IPS-15b (cell line): ENCODE measurements around the gene BSDC1.

ENCODE experiments used
- H3K27me3 ChIP-seq: one replicate; pipeline ENCODE4 v1.6.1; 2013; ENCODE audit warnings: low read length; ENCODE audit not compliant: control insufficient read depth, insufficient read depth
- H3K36me3 ChIP-seq: one replicate; pipeline ENCODE4 v1.6.1; 2013; ENCODE audit warnings: low read length; ENCODE audit not compliant: control insufficient read depth, insufficient read depth
- H3K4me1 ChIP-seq: one replicate; pipeline ENCODE4 v1.6.1; 2013; ENCODE audit warnings: mild to moderate bottlenecking, low read length; ENCODE audit not compliant: control insufficient read depth, insufficient read depth
- H3K4me3 ChIP-seq: one replicate; pipeline ENCODE4 v1.5.1; 2013; ENCODE audit warnings: low read depth, low read length
- H3K9ac ChIP-seq: one replicate; pipeline ENCODE4 v1.6.1; 2013; ENCODE audit warnings: low read depth, mild to moderate bottlenecking, low read length
- H3K9me3 ChIP-seq: one replicate; pipeline ENCODE4 v1.6.1; 2013; ENCODE audit warnings: mild to moderate bottlenecking, low read length; ENCODE audit not compliant: control insufficient read depth, insufficient read depth

BSDC1 gene

DNA sequence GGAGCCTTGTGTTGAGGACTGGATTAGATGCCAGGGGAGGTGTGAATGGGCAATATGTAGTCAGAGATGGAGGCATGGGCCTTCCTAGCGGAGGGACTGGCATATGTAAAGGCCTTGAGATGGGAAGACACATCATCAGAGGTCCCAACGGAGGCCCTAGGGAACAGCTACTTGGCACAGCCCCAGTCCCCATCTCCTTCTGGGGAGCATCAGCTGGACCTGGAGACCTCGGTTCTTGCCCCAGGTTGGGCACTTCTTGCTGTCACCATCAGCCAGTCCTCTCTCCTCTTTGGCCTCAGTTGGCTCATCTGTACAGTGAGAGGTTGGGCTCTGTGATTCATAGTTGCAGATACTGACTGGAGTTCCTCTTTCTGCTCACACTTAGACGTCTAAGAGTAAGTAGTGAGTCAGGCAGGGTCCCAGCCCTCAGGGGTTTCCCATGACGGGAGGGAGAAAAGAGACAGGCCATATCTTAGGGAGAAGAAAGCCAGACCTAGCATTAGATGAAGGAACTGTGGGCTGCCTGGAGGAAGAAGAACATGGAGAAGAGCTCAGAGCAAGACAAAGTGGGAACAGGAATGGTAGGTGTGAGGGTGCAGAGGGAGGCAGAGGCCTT is 54.8 kb downstream of the BSDC1 start:
- Histone ChIP-seq H3K9ac (no peak overlapping the region), H3K9me3 (no peaks in the 10 kb centered on the region), H3K36me3 (peaks cover 3% of the 10 kb centered on the region), H3K27me3 (peaks cover 4% of the 10 kb centered on the region), H3K4me3 (no peak overlapping the region), H3K4me1 (peaks cover 12% of the 10 kb centered on the region)

DNA sequence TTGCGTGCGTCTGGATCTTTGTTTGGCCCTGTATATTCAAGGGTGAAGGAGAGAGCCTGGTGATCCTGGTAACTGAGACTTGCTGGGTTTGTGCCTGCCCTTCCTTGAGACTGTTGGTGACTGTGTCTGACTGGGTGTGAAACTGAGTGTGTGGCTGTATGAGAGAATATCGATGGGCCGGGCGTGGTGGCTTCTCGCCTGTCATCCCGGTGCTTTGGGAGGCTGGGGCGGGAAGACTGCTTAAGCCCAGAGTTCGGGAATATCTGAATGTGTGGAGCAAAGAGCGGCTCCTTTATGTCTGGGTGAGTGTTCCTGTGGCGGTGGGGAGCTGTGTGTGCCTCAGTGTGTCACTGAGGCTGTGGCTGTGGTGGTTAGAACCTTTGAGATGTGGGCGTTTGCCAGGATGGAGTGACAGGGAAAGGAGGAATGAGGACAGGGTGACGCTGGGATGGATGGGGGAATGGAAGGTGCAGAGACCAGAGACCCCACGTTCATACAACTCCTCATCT is 55.5 kb downstream of the BSDC1 start:
- peaks cover 4% of the 10 kb centered on the region for H3K27me3 ChIP-seq
- H3K4me1 ChIP-seq: peaks cover 14% of the 10 kb centered on the region
- no peak overlapping the region for H3K4me3 ChIP-seq
- no peak overlapping the region for H3K9ac ChIP-seq
- H3K36me3 ChIP-seq: peaks cover 9% of the 10 kb centered on the region
- no peaks in the 10 kb centered on the region for H3K9me3 ChIP-seq

DNA sequence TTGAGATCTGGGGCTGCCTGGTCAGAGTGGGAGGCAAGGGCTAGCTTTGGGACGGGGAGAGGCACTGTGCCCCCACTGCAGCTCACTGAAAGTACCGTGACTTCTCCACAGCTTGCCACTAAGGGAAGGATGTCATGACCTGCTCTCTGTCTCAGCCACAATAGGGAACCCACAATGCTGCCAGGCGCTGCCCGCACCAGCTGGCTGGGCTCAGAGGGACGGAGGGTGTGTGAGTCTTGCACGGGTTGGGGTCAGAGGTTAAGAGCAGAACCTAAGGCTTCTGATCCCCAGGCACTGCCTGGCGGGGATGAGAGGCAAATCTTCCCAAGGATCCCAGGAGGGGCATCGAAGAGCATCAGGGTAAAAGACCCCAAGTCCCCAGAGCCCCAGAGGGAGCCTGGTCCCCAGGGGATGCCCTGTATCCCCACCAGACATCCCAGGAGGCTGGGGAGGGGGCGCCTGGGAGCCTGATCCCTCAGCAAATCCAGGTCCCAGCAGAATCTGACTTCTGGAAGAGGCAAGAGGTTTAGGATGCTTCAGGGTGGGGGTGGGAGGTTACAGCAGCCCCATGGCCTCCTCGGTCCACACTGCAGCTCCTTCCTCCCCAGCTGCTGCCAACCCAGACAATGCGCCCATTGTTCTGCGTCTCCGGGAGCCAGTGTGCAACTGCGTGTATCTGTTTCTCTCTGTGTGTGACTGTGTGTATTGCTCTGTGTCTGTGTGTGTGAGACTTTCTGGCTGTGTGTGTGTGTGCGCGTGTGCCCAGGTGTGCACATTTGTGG is 56.2 kb downstream of the BSDC1 start:
- Histone ChIP-seq H3K4me1 (peaks cover 14% of the 10 kb centered on the region), H3K4me3 (no peak overlapping the region), H3K9ac (no peak overlapping the region), H3K9me3 (no peaks in the 10 kb centered on the region), H3K36me3 (peaks cover 9% of the 10 kb centered on the region), H3K27me3 (peaks cover 4% of the 10 kb centered on the region)

DNA sequence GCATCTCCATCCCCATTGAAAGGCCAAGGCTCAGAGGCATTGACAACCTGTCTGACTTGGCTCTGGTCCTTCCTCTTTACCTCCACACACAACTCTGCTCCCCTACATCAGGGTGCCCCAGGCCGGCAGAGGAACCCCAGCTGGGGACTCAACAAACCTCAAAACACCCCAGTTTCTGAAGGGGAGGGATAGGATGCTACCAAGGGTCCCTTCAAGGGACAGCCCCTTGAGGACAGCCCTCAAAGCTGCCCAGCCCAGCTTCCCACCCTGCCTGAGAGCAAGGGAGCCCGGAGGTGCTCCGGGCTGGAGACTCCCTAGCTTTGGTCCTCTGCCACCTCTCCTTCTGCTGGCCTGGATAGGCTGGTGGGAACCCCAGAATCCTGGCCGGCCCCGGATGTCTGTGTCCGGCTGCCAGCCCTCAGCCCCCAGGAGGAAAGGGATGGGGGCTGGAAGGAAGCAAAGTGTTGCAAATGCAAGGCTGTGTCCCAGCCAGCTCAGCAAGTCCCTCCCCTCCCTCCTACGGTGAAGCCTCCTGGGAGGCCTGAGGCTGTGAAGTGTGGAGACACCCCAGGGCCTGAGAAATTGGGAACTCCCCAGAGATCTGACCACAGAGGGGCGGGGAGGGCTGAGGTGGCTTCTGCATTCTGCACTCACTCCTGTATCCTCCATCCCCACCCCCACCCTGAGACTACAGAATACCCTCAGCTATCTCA is 57.1 kb downstream of the BSDC1 start:
- Histone ChIP-seq H3K27me3 (peaks cover 4% of the 10 kb centered on the region), H3K9ac (no peak overlapping the region), H3K4me1 (peaks cover 14% of the 10 kb centered on the region), H3K9me3 (no peaks in the 10 kb centered on the region), H3K36me3 (peaks cover 17% of the 10 kb centered on the region), H3K4me3 (peak overlapping the region; percentile 66)

DNA sequence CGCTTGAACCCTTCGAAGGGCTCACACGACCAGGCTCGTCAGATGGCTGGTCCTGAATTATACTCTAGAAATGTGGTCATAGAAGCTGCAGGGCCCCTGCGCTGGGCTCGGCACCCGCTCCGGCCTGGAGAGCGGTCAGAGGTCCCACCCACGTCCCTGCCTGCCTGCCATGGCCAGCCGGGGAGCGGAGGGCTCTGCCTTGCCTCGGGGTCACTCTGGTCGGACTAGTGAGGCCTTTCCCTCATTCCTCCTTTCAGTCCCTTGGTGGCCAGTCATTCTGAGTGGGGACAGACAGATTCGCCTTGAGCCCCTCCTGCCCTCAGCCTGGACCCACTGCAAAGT is 57.7 kb downstream of the BSDC1 start:
- Histone ChIP-seq H3K27me3 (peaks cover 4% of the 10 kb centered on the region), H3K9ac (no peak overlapping the region), H3K36me3 (peaks cover 21% of the 10 kb centered on the region), H3K4me1 (peaks cover 14% of the 10 kb centered on the region), H3K9me3 (no peaks in the 10 kb centered on the region), H3K4me3 (peak overlapping the region; percentile 66)

DNA sequence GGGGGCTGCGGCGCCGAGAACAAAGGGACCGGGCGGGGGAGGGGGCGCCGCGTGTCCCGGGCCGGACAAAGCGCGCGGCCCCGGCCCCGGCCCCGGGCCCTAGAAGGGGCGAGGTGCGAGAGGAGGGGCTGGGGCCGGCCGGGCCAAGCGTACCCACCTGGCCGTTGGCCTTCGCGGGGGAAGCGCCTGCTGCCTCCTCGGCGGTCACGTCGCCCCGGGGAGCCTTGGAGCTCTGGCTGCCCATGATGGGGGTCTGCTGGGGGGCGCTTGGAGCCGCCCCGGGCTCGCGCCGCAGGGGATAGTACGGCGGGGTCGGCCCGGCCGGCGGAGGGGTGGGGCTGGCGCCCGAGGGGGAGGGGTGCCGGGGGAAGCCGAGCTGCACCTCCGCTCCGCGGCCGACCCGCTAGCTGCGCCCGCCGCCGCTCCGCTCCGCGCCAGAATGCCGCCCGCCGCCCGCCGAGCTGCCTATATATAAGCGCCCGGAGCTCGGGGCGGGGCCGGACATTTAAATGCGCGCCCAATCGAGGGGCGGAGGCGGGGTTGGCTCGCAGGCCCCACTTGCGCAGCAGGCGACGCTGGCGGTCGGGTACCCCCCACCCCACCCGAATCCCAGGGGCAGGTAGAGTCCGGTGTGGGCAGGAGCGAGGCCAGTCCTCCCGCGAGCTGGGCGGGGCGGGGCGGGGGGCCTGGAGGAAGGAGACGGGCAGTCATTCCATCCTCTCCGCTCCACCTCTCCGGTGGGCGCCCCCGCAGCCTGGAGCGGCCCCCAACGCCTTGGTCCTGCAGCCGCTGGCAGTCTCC is 58.3 kb downstream of the BSDC1 start, which contains the start of gene MARCKSL1:
TSS of gene MARCKSL1 (minus strand) at position 444 of the 801 bp plus-strand sequence. CDS start at position 244, 200 bp downstream.
- peaks cover 4% of the 10 kb centered on the region for H3K27me3 ChIP-seq
- peaks cover 12% of the 10 kb centered on the region for H3K4me1 ChIP-seq
- H3K9ac ChIP-seq: peak within 1 kb of the TSS; percentile 88
- peaks cover 25% of the 10 kb centered on the region for H3K36me3 ChIP-seq
- no peaks in the 10 kb centered on the region for H3K9me3 ChIP-seq
- peak within 1 kb of the TSS; percentile 85 for H3K4me3 ChIP-seq

DNA sequence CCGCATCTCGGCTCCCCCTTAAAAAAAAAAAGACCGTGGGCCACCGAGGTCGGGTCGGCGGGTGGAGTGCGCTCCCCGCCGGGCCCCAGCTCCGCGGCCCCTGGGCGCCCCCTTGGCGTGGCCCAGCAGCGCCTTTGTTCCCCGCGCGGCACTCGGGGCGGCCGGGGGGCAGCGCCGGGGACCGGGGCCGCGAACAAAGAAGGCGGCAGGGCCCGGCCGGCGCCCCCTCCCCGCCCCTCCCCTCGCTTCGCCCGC is 58.8 kb downstream of the BSDC1 start:
- H3K4me1 ChIP-seq: peaks cover 12% of the 10 kb centered on the region
- no peaks in the 10 kb centered on the region for H3K9me3 ChIP-seq
- H3K9ac ChIP-seq: peak overlapping the region; percentile 88
- H3K27me3 ChIP-seq: peaks cover 4% of the 10 kb centered on the region
- H3K36me3 ChIP-seq: peaks cover 29% of the 10 kb centered on the region
- H3K4me3 ChIP-seq: peak overlapping the region; percentile 85

DNA sequence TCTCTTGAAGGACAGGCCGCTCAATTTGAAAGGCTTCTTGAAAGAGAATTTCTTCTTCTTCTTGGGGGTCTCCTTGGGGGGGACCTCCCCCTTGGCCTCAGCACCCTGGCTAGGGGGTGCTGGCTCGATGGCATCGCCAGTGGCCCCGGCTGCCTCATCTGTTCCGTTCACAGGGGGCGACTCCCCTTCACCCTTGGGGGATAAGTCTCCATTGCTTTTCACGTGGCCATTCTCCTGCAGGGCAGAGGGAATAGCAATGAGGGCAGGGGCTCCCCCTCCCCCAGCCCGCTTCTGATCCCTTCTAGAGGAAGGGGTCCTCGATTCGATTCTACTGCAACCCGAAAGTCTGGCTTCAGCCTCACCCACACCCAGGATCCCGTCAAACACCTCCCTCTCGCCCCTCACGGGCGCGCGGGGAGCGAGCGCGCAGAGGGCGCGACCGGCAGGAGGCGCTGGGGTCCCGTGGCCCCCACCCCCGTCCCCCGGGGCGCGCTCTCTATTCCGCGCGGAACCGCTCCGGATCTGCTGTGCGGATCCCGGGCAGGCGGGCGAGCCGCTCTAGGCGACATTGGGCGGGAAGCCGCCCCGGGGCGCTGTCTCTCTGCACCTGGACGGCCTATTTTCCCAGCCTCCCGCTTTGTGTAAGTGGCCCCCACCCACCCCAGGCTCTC is 59.2 kb downstream of the BSDC1 start:
- H3K4me1 ChIP-seq: peaks cover 12% of the 10 kb centered on the region
- H3K36me3 ChIP-seq: peaks cover 31% of the 10 kb centered on the region
- H3K4me3 ChIP-seq: peak overlapping the region; percentile 85
- no peaks in the 10 kb centered on the region for H3K9me3 ChIP-seq
- H3K27me3 ChIP-seq: peaks cover 4% of the 10 kb centered on the region
- H3K9ac ChIP-seq: peak overlapping the region; percentile 88

DNA sequence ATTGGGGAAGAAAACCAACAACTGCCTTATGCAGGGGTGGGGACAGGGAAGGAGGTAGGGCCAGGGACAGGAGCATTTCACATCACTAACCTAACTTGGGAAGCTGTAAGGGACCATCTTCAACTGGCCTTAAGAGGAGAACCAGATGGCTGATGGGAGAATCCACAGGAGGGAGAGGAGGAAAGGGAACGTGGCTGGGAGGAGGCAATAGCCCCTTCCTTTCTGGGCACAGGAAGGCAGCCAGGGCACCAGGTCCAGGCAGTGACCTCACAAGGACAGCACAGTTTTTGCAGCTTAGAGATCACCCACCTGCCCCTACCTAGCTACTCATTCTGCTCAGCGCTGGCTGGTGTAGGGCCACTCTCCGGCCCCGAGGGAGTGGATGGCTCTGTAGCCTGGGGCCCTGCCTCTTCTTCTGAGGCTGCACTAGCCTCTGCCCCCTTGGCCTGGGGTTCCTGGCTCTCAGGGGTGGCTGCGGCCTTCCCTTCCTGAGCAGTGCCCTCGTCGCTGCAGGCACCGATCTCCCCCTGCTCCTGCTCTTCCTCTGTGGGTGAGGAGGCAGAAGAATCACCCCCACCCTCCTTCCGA is 59.9 kb downstream of the BSDC1 start:
- no peaks in the 10 kb centered on the region for H3K9me3 ChIP-seq
- H3K4me3 ChIP-seq: peak overlapping the region; percentile 85
- H3K4me1 ChIP-seq: peaks cover 12% of the 10 kb centered on the region
- peak overlapping the region; percentile 88 for H3K9ac ChIP-seq
- H3K27me3 ChIP-seq: peaks cover 4% of the 10 kb centered on the region
- H3K36me3 ChIP-seq: peaks cover 32% of the 10 kb centered on the region

DNA sequence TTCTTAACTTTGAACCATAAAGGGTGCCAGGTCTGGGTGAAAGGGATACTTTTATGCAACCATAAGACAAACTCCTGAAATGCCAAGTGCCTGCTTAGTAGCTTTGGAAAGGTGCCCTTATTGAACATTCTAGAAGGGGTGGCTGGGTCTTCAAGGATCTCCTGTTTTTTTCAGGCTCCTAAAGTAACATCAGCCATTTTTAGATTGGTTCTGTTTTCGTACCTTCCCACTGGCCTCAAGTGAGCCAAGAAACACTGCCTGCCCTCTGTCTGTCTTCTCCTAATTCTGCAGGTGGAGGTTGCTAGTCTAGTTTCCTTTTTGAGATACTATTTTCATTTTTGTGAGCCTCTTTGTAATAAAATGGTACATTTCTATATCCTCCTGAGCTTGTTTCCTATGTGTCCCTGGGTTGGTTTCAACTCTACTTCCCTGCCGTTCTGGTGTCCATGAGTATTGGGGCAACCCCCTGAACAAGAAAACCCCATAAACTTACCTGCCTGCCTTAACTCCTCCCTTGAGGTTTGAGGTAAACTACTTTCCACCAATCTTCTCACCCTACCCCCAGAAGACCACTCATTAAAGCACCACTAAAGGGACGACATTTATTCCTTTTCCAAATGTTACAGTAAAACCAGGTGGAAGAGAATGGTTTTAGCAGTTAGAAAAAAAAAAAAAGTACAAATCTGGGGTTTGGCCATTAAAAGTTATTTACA is 60.8 kb downstream of the BSDC1 start:
- peaks cover 4% of the 10 kb centered on the region for H3K27me3 ChIP-seq
- H3K9ac ChIP-seq: no peak overlapping the region
- peaks cover 11% of the 10 kb centered on the region for H3K4me1 ChIP-seq
- peaks cover 41% of the 10 kb centered on the region for H3K36me3 ChIP-seq
- H3K9me3 ChIP-seq: no peaks in the 10 kb centered on the region
- no peak overlapping the region for H3K4me3 ChIP-seq
